ENCODE measurements around the gene PSMD13. TPM values are rescaled to one million over a fixed set of nuclear protein-coding genes. Genes with fewer than 3 reads are reported as not detected.

The PSMD13 gene
- total and polyA plus RNA-seq, 2 of the 4 experiments (the other 2 are of a cell fraction), result 177 to 217 TPM

GRCh38 chr11:241634-242033 is 4.9 kb downstream of the PSMD13 start:
- H3K4ac ChIP-seq (ENCODE audit: low read depth, low read length), result no peak overlapping the region
- H3K9me1 ChIP-seq (ENCODE audit: insufficient read depth, low read length), result 0 out of 2 replicates have a peak, but pooled peaks cover 5% of the 10 kb centered on the region
- H2BK120ac ChIP-seq (ENCODE audit: low read depth, low read length), result no peak overlapping the region
- no peak overlapping the region for H3K4me3 ChIP-seq (ENCODE audit: insufficient read depth, low read depth, low read length)
- DNase-seq, result no peak
- H3K18ac ChIP-seq (ENCODE audit: low read depth, low read length), result no peak overlapping the region
- ChIA-PET POLR2A (ENCODE audit: unreplicated experiment) (no interaction called here), CTCF (interaction anchor here (2.3 kb wide), 1 partner anchor 9 kb away, joined by 10 read pairs; no protein-coding TSS in a partner anchor)
- H3K9me3 ChIP-seq (ENCODE audit: control insufficient read depth, insufficient read depth, low read length), result no peaks in the 10 kb centered on the region
- H3K79me1 ChIP-seq (ENCODE audit: low read depth in 1 of 2, low read length in 2 of 2), result peaks cover 26 to 38% of the 10 kb centered on the region in 2 experiments
- no peak overlapping the region for H3K27ac ChIP-seq (ENCODE audit: insufficient read depth, low read length)
- no peak overlapping the region for H3K14ac ChIP-seq (replicated peaks; ENCODE audit: low read depth, low read length)
- H3K36me3 ChIP-seq (ENCODE audit: control insufficient read depth, insufficient read depth, low read length), result peaks cover 30% of the 10 kb centered on the region
- H2BK15ac ChIP-seq (ENCODE audit: low read depth, low read length), result no peak overlapping the region
- peaks cover 12% of the 10 kb centered on the region for H4K20me1 ChIP-seq (ENCODE audit: insufficient read depth, low read length)
- no peak overlapping the region for H4K5ac ChIP-seq (ENCODE audit: low read depth, low read length)
- H3K4me1 ChIP-seq (ENCODE audit: control insufficient read depth, insufficient read depth, low read length), result no peaks in the 10 kb centered on the region; the same call in 1 of the 2 replicates
- no peak for TF ChIP-seq USF2 (IDR thresholded peaks at IDR 0.05; ENCODE audit: low read depth, low read length)
- TF ChIP-seq NFE2L2 (IDR thresholded peaks at IDR 0.05; ENCODE audit: low read depth, low read length), result no peak
- TF ChIP-seq CHD1 (IDR thresholded peaks at IDR 0.05; ENCODE audit: low read depth, low read length), result no peak
- no peak for TF ChIP-seq CEBPB (IDR thresholded peaks at IDR 0.05; ENCODE audit: low read depth, low read length)
- TF ChIP-seq, protein P1, sequence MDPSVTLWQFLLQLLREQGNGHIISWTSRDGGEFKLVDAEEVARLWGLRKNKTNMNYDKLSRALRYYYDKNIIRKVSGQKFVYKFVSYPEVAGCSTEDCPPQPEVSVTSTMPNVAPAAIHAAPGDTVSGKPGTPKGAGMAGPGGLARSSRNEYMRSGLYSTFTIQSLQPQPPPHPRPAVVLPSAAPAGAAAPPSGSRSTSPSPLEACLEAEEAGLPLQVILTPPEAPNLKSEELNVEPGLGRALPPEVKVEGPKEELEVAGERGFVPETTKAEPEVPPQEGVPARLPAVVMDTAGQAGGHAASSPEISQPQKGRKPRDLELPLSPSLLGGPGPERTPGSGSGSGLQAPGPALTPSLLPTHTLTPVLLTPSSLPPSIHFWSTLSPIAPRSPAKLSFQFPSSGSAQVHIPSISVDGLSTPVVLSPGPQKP (IDR thresholded peaks at IDR 0.05; ENCODE audit: borderline replicate concordance, low read depth, low read length), result no peak
- no peak for TF ChIP-seq POLR2A (IDR thresholded peaks at IDR 0.05; ENCODE audit: low read depth, low read length)
- no peak for TF ChIP-seq RFX5 (IDR thresholded peaks at IDR 0.05; ENCODE audit: low read depth, low read length)
- no peak for TF ChIP-seq RAD21 (IDR thresholded peaks at IDR 0.05; ENCODE audit: low read length)
- TF ChIP-seq RCOR1 (IDR thresholded peaks at IDR 0.05; ENCODE audit: insufficient replicate concordance, low read length), result no peak
- TF ChIP-seq MXI1 (IDR thresholded peaks at IDR 0.05; ENCODE audit: borderline replicate concordance, low read depth, low read length), result no peak
- TF ChIP-seq SMC3 (IDR thresholded peaks at IDR 0.05; ENCODE audit: low read depth, low read length), result no peak
- no peak for TF ChIP-seq BHLHE40 (IDR thresholded peaks at IDR 0.05; ENCODE audit: low read depth, low read length)
- no peak overlapping the region for H4K91ac ChIP-seq (ENCODE audit: insufficient read depth, low read depth, low read length)
- dilution Hi-C loops (cut with HindIII; ENCODE audit: low sequenced_read_pairs, unreplicated experiment), result no loop called here
- no peak overlapping the region for H3K56ac ChIP-seq (ENCODE audit: extremely low read depth, insufficient read depth, low read length)
- no peak overlapping the region for H2AK5ac ChIP-seq (ENCODE audit: low read depth, low read length)
- no peak overlapping the region for H2AK9ac ChIP-seq (replicated peaks; ENCODE audit: low read depth, low read length, poor library complexity)
- intact Hi-C loops (cut with micrococcal nuclease), result no loop called here
- H2BK20ac ChIP-seq (ENCODE audit: low read depth, low read length), result no peak overlapping the region
- no peak overlapping the region for H2AFZ ChIP-seq (replicated peaks; ENCODE audit: low read length, poor library complexity)
- ATAC-seq (ENCODE audit: low read depth), result no peak
- H4K8ac ChIP-seq (ENCODE audit: low read depth in 2 of 2, low read length in 2 of 2), result no peak overlapping the region
- no peak overlapping the region for H3K9ac ChIP-seq (ENCODE audit: low read depth, low read length)
- H3K23ac ChIP-seq (ENCODE audit: low read depth, low read length), result no peak overlapping the region
- in situ Hi-C loops (cut with MboI; ENCODE audit: low sequenced_read_pairs), result loop anchor here (5.0 kb wide), 1 partner anchor 36 kb away; the partner anchor contains the start of gene NLRP6
- no peaks in the 10 kb centered on the region for H3K27me3 ChIP-seq (ENCODE audit: control insufficient read depth, insufficient read depth, low read length)
- H3K4me2 ChIP-seq (ENCODE audit: low read depth, low read length), result no peak overlapping the region
- 100% methylated on average over 2 of the region's 5 CpGs; no CpG with 5 or more reads in 1 of the 2 experiments for WGBS, 2 experiments (ENCODE audit: extremely low coverage in 2 of 2, insufficient read length in 1 of 2)
- H2BK5ac ChIP-seq (ENCODE audit: low read depth, low read length, poor library complexity, severe bottlenecking), result no peak overlapping the region
- BruUV-seq (replicated peaks), result no TSS peak
